ENCODE results near the gene KRTAP26-1.

Gene KRTAP26-1

DNA sequence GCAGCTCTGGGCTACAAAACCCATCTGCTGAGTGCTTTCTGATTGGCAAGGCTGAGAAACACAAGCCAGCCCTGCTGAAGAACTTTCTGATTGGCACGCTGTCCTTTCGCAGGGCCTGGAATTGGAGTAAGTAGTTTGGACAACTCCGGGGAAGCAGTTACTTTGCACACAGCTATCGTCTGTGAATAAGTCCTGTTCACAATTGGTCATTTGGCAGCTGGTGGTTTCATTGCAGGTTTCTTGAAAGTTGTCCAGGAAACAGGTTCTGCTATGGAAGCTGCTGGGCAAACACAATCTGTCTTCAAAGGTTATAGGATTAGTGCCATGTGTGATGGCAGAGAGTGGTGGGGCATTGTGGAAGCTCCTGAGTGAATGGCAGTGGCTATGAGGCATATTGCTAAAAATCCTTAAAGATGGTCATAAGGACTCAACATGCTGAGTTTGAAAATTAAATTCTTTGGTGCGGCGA, 17.2 kb upstream of the KRTAP26-1 start, which contains the start of gene KRTAP27-1:
Gene KRTAP27-1, minus strand, starts transcription at position 419 of the 469 bp plus-strand sequence. Its CDS starts 26 bp downstream, at position 393.
- Histone ChIP-seq H3K27me3 (ENCODE audit: control insufficient read depth in 1 of 2, insufficient read depth in 2 of 2, low read length in 2 of 2) (no peaks in the 10 kb centered on the region), H3K36me3 (ENCODE audit: control insufficient read depth in 1 of 2, insufficient read depth in 2 of 2, low read length in 2 of 2) (no peaks in the 10 kb centered on the region), H3K27ac (ENCODE audit: low read depth, low read length) (no peak within 1 kb of the TSS), H3K9ac (ENCODE audit: low read depth in 1 of 2, low read length in 2 of 2) (no peak within 1 kb of the TSS), H3K4me3 (ENCODE audit: low read depth in 1 of 2, low read length in 2 of 2) (no peak within 1 kb of the TSS), H3K4me1 (ENCODE audit: control insufficient read depth in 1 of 2, insufficient read depth in 2 of 2, low read length in 2 of 2) (no peaks in the 10 kb centered on the region), H3K9me3 (ENCODE audit: control insufficient read depth in 1 of 2, low read length in 2 of 2) (peaks cover 0 to 5% of the 10 kb centered on the region in 2 donors)

- Histone ChIP-seq H3K36me3 (ENCODE audit: control insufficient read depth in 1 of 2, insufficient read depth in 2 of 2, low read length in 2 of 2) (no peaks in the 10 kb centered on the region), H3K27me3 (ENCODE audit: control insufficient read depth in 1 of 2, insufficient read depth in 2 of 2, low read length in 2 of 2) (no peaks in the 10 kb centered on the region), H3K9ac (ENCODE audit: low read depth in 1 of 2, low read length in 2 of 2) (no peak overlapping the region), H3K4me1 (ENCODE audit: control insufficient read depth in 1 of 2, insufficient read depth in 2 of 2, low read length in 2 of 2) (no peaks in the 10 kb centered on the region), H3K4me3 (ENCODE audit: low read depth in 1 of 2, low read length in 2 of 2) (no peak overlapping the region), H3K9me3 (ENCODE audit: control insufficient read depth in 1 of 2, low read length in 2 of 2) (peaks cover 0 to 5% of the 10 kb centered on the region in 2 donors), H3K27ac (ENCODE audit: low read depth, low read length) (no peak overlapping the region)
These were observed 16.5 kb upstream of the KRTAP26-1 start for GRCh38 chr21:30336596-30336995.

DNA sequence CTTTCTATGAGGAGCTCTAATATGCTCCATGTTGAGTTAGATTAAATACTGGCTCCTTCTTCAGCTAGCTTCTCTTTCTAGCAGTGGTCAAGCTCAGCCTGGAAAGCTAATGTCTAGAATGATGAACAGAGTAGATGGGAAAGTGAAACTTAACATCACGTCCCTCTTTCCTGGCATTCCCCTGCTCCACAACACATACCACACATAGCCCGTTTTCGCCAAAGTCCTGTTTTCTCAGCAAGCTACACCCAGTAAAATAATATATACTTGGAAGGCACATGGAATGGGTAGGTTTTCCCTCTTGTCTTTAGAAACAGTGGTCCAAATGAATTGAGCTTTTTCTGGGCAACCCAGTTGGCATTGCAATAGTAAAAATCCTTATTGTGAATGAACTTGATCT, 13.6 kb upstream of the KRTAP26-1 start:
- Histone ChIP-seq H3K36me3 (ENCODE audit: control insufficient read depth in 1 of 2, insufficient read depth in 2 of 2, low read length in 2 of 2) (no peaks in the 10 kb centered on the region), H3K4me1 (ENCODE audit: control insufficient read depth in 1 of 2, insufficient read depth in 2 of 2, low read length in 2 of 2) (no peaks in the 10 kb centered on the region), H3K9ac (ENCODE audit: low read depth in 1 of 2, low read length in 2 of 2) (no peak overlapping the region), H3K27me3 (ENCODE audit: control insufficient read depth in 1 of 2, insufficient read depth in 2 of 2, low read length in 2 of 2) (no peaks in the 10 kb centered on the region), H3K9me3 (ENCODE audit: control insufficient read depth in 1 of 2, low read length in 2 of 2) (peaks cover 0 to 5% of the 10 kb centered on the region in 2 donors), H3K4me3 (ENCODE audit: low read depth in 1 of 2, low read length in 2 of 2) (no peak overlapping the region), H3K27ac (ENCODE audit: low read depth, low read length) (no peak overlapping the region)

DNA sequence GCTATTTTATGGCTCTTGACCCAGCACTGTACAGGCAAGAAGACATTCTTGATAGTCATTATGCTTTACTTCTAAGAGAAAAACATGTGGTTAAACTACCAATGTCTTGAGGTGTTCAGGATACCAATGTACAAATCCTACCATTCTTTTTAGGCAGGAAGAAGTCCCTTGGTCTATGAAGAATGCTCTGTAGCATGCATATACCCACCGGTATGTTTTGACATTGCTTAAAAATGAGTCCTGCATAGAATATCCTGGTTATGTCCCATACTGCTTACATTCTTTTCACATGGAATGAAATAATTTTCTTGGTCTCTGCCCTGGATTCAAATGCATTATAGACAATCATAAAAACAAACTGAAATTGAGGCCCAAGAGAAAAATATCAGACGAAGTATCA, 12.6 kb upstream of the KRTAP26-1 start:
- H3K27me3 ChIP-seq (ENCODE audit: control insufficient read depth in 1 of 2, insufficient read depth in 2 of 2, low read length in 2 of 2) = no peaks in the 10 kb centered on the region

GRCh38 chr21:30329203-30329875, 9.2 kb upstream of the KRTAP26-1 start:
- H3K36me3 ChIP-seq (ENCODE audit: control insufficient read depth in 1 of 2, insufficient read depth in 2 of 2, low read length in 2 of 2) = no peaks in the 10 kb centered on the region
- H3K4me3 ChIP-seq (ENCODE audit: low read depth in 1 of 2, low read length in 2 of 2) = no peak overlapping the region
- no peaks in the 10 kb centered on the region for H3K4me1 ChIP-seq (ENCODE audit: control insufficient read depth in 1 of 2, insufficient read depth in 2 of 2, low read length in 2 of 2)
- peaks cover 3 to 13% of the 10 kb centered on the region in 2 donors for H3K9me3 ChIP-seq (ENCODE audit: control insufficient read depth in 1 of 2, low read length in 2 of 2)
- no peak overlapping the region for H3K9ac ChIP-seq (ENCODE audit: low read depth in 1 of 2, low read length in 2 of 2)
- no peaks in the 10 kb centered on the region for H3K27me3 ChIP-seq (ENCODE audit: control insufficient read depth in 1 of 2, insufficient read depth in 2 of 2, low read length in 2 of 2)
- no peak overlapping the region for H3K27ac ChIP-seq (ENCODE audit: low read depth, low read length)

More for the DNA sequence above, 12.6 kb upstream of the KRTAP26-1 start:
- H3K27ac ChIP-seq (ENCODE audit: low read depth, low read length) = no peak overlapping the region
- no peaks in the 10 kb centered on the region for H3K36me3 ChIP-seq (ENCODE audit: control insufficient read depth in 1 of 2, insufficient read depth in 2 of 2, low read length in 2 of 2)
- no peak overlapping the region for H3K9ac ChIP-seq (ENCODE audit: low read depth in 1 of 2, low read length in 2 of 2)
- H3K9me3 ChIP-seq (ENCODE audit: control insufficient read depth in 1 of 2, low read length in 2 of 2) = peaks cover 3 to 5% of the 10 kb centered on the region in 2 donors
- no peak overlapping the region for H3K4me3 ChIP-seq (ENCODE audit: low read depth in 1 of 2, low read length in 2 of 2)
- H3K4me1 ChIP-seq (ENCODE audit: control insufficient read depth in 1 of 2, insufficient read depth in 2 of 2, low read length in 2 of 2) = no peaks in the 10 kb centered on the region

- Histone ChIP-seq H3K36me3 (ENCODE audit: control insufficient read depth in 1 of 2, insufficient read depth in 2 of 2, low read length in 2 of 2) (no peaks in the 10 kb centered on the region), H3K9ac (ENCODE audit: low read depth in 1 of 2, low read length in 2 of 2) (no peak overlapping the region), H3K4me1 (ENCODE audit: control insufficient read depth in 1 of 2, insufficient read depth in 2 of 2, low read length in 2 of 2) (no peaks in the 10 kb centered on the region), H3K27me3 (ENCODE audit: control insufficient read depth in 1 of 2, insufficient read depth in 2 of 2, low read length in 2 of 2) (no peaks in the 10 kb centered on the region), H3K4me3 (ENCODE audit: low read depth in 1 of 2, low read length in 2 of 2) (no peak overlapping the region), H3K27ac (ENCODE audit: low read depth, low read length) (no peak overlapping the region), H3K9me3 (ENCODE audit: control insufficient read depth in 1 of 2, low read length in 2 of 2) (peaks cover 3 to 19% of the 10 kb centered on the region in 2 donors)
These were observed 6.3 kb upstream of the KRTAP26-1 start for GRCh38 chr21:30326390-30326789.

GRCh38 chr21:30315701-30316100, 4.4 kb downstream of the KRTAP26-1 start:
- H3K4me3 ChIP-seq (ENCODE audit: low read depth in 1 of 2, low read length in 2 of 2) = no peak overlapping the region

DNA sequence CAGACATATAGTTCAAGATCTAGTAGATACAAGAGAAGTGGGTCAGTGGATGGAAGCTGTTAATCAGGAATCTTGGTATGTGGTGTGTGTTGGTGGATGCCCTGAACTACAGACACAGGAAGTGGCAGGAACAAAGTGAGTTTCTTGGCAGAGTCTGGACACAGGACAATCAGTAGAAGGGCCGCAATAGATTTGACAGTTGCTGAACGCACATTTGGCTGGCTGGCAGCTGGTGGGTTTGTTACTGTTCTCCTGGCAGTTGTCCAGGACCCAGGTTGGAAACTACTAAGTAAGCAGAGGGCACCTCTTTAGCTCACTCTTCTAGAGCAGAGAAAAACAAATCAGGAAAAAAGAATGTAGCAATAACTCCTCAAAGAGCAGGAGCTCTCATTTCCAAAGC, 13.2 kb downstream of the KRTAP26-1 start:
- Histone ChIP-seq H3K36me3 (ENCODE audit: control insufficient read depth in 1 of 2, insufficient read depth in 2 of 2, low read length in 2 of 2) (no peaks in the 10 kb centered on the region), H3K9ac (ENCODE audit: low read depth in 1 of 2, low read length in 2 of 2) (no peak overlapping the region), H3K27ac (ENCODE audit: low read depth, low read length) (no peak overlapping the region), H3K4me1 (ENCODE audit: control insufficient read depth in 1 of 2, insufficient read depth in 2 of 2, low read length in 2 of 2) (no peaks in the 10 kb centered on the region), H3K27me3 (ENCODE audit: control insufficient read depth in 1 of 2, insufficient read depth in 2 of 2, low read length in 2 of 2) (no peaks in the 10 kb centered on the region), H3K9me3 (ENCODE audit: control insufficient read depth in 1 of 2, low read length in 2 of 2) (peaks cover 0 to 14% of the 10 kb centered on the region in 2 donors), H3K4me3 (ENCODE audit: low read depth in 1 of 2, low read length in 2 of 2) (no peak overlapping the region)

More at GRCh38 chr21:30315701-30316100, 4.4 kb downstream of the KRTAP26-1 start:
- Histone ChIP-seq H3K9me3 (ENCODE audit: control insufficient read depth in 1 of 2, low read length in 2 of 2) (peaks cover 1 to 7% of the 10 kb centered on the region in 2 donors), H3K27me3 (ENCODE audit: control insufficient read depth in 1 of 2, insufficient read depth in 2 of 2, low read length in 2 of 2) (no peaks in the 10 kb centered on the region), H3K36me3 (ENCODE audit: control insufficient read depth in 1 of 2, insufficient read depth in 2 of 2, low read length in 2 of 2) (no peaks in the 10 kb centered on the region), H3K27ac (ENCODE audit: low read depth, low read length) (no peak overlapping the region), H3K4me1 (ENCODE audit: control insufficient read depth in 1 of 2, insufficient read depth in 2 of 2, low read length in 2 of 2) (no peaks in the 10 kb centered on the region), H3K9ac (ENCODE audit: low read depth in 1 of 2, low read length in 2 of 2) (no peak overlapping the region)

DNA sequence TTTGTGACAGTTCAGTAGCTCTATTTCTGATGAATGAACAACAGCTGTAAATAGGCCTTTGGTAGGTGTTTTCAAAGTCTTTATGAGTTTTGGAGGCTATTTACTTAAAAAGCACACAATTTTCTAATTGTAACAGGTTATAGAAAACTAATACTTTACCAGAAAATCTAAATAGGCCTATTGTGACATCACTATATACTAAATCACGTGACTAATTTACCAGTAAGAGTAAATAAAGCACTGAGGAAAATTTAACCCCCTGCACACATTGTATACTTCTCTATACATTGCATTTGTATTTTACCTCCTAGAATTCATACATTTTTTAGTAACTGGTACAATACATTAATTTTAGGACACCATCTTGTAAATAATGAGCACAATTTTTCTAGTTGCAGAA, 15.0 kb downstream of the KRTAP26-1 start:
- Histone ChIP-seq H3K9ac (ENCODE audit: low read depth in 1 of 2, low read length in 2 of 2) (no peak overlapping the region), H3K9me3 (ENCODE audit: control insufficient read depth in 1 of 2, low read length in 2 of 2) (peaks cover 0 to 21% of the 10 kb centered on the region in 2 donors), H3K4me3 (ENCODE audit: low read depth in 1 of 2, low read length in 2 of 2) (no peak overlapping the region), H3K4me1 (ENCODE audit: control insufficient read depth in 1 of 2, insufficient read depth in 2 of 2, low read length in 2 of 2) (no peaks in the 10 kb centered on the region), H3K36me3 (ENCODE audit: control insufficient read depth in 1 of 2, insufficient read depth in 2 of 2, low read length in 2 of 2) (no peaks in the 10 kb centered on the region), H3K27me3 (ENCODE audit: control insufficient read depth in 1 of 2, insufficient read depth in 2 of 2, low read length in 2 of 2) (no peaks in the 10 kb centered on the region), H3K27ac (ENCODE audit: low read depth, low read length) (no peak overlapping the region)

DNA sequence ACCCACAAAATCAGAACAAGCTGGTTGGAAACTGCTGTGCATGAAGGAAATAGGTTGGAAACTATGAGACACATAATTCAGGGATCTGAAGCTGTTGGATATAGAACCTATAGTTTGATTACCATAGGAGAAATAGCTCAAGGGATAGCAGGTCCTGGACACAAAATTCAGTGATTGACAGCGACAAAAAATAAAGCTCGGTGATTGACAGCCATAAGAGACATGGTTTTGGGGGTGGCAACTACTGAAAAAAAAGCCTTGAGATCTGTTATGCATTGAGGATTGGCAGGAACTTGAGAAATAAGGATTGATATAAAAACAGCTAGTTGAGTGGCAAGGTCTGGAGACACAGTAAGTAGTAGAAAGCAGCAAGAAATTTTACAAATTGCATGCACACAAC, 30.9 kb downstream of the KRTAP26-1 start, which contains the start of gene KRTAP25-1:
Gene KRTAP25-1, minus strand, starts transcription at position 300 of the 400 bp plus-strand sequence. Its CDS starts 24 bp downstream, at position 276.
- H3K9me3 ChIP-seq (ENCODE audit: control insufficient read depth in 1 of 2, low read length in 2 of 2) = no peaks in the 10 kb centered on the region
- no peak within 1 kb of the TSS for H3K27ac ChIP-seq (ENCODE audit: low read depth, low read length)
- no peaks in the 10 kb centered on the region for H3K36me3 ChIP-seq (ENCODE audit: control insufficient read depth in 1 of 2, insufficient read depth in 2 of 2, low read length in 2 of 2)
- H3K4me1 ChIP-seq (ENCODE audit: control insufficient read depth in 1 of 2, insufficient read depth in 2 of 2, low read length in 2 of 2) = no peaks in the 10 kb centered on the region
- no peak within 1 kb of the TSS for H3K4me3 ChIP-seq (ENCODE audit: low read depth in 1 of 2, low read length in 2 of 2)
- no peak within 1 kb of the TSS for H3K9ac ChIP-seq (ENCODE audit: low read depth in 1 of 2, low read length in 2 of 2)
- no peaks in the 10 kb centered on the region for H3K27me3 ChIP-seq (ENCODE audit: control insufficient read depth in 1 of 2, insufficient read depth in 2 of 2, low read length in 2 of 2)
